ACHN (cell line): ENCODE measurements around the gene KCNJ8.

Experiments
- DNase-seq: peaks from one replicate; pipeline ENCODE4 v3.0.0-alpha.2; 2015
- in situ Hi-C: cut with HindIII; loops from 2 replicates; pipeline ENCODE4 v1.10.0; 2017; ENCODE audit warnings: low sequenced_read_pairs, low pct_ligation_motif_present, low pct_unique_long_range_greater_than_20kb

KCNJ8 gene

GRCh38 chr12:21731144-21731543, 43.4 kb downstream of the KCNJ8 start:
- in situ Hi-C loops, result no loop called here

GRCh38 chr12:21725731-21726130, 48.8 kb downstream of the KCNJ8 start:
- in situ Hi-C loops, result no loop called here
- no peak for DNase-seq

More at GRCh38 chr12:21731144-21731543, 43.4 kb downstream of the KCNJ8 start:
- DNase-seq, result no peak

GRCh38 chr12:21718944-21719650, 55.4 kb downstream of the KCNJ8 start:
- DNase-seq, result no peak
- in situ Hi-C loops, result no loop called here

- in situ Hi-C loops, result no loop called here
- no peak for DNase-seq
Measured at GRCh38 chr12:21718403-21718802, 56.1 kb downstream of the KCNJ8 start.

- in situ Hi-C loops, result no loop called here
- DNase-seq, result no peak
Measured at GRCh38 chr12:21717767-21718166, 56.7 kb downstream of the KCNJ8 start.

GRCh38 chr12:21715386-21715785, 59.1 kb downstream of the KCNJ8 start:
- DNase-seq, result no peak

More at GRCh38 chr12:21715386-21715785, 59.1 kb downstream of the KCNJ8 start:
- in situ Hi-C loops, result no loop called here
